Measurements from ENCODE around the gene CCDC38.
A peak's percentile ranks its signal among the peaks of the same experiment; 100 is the strongest.

The CCDC38 gene

GRCh38 chr12:95859947-95860850 is 82.2 kb downstream of the CCDC38 start:
- peaks cover 38% of the 10 kb centered on the region for H3K79me2 ChIP-seq (ENCODE audit: insufficient read depth, low read length)
- H3K27me3 ChIP-seq (ENCODE audit: insufficient read depth, low read length), result no peaks in the 10 kb centered on the region
- H3K4me3 ChIP-seq (ENCODE audit: low read depth, low read length, poor library complexity, severe bottlenecking), result peak overlapping the region; percentile 79
- no peaks in the 10 kb centered on the region for H3K9me3 ChIP-seq (ENCODE audit: low read length)
- H2AFZ ChIP-seq (ENCODE audit: low read length), result no peak overlapping the region
- H3K9me2 ChIP-seq (ENCODE audit: low read depth, low read length), result no peaks in the 10 kb centered on the region
- H3K27ac ChIP-seq (ENCODE audit: low read depth, low read length, poor library complexity, severe bottlenecking), result no peak overlapping the region
- H3K36me3 ChIP-seq (ENCODE audit: insufficient read depth, low read length), result peaks cover 48% of the 10 kb centered on the region
- H4K20me1 ChIP-seq (ENCODE audit: insufficient read depth, low read length), result no peaks in the 10 kb centered on the region
- H3K4me1 ChIP-seq (ENCODE audit: insufficient read depth, low read length, severe bottlenecking), result peaks cover 23% of the 10 kb centered on the region
- no peaks in the 10 kb centered on the region for H3F3A ChIP-seq (ENCODE audit: insufficient read depth, low read length)
- H3K9ac ChIP-seq (ENCODE audit: low read length), result peak overlapping the region; percentile 76
- peak overlapping the region; percentile 77 for H3K4me2 ChIP-seq (ENCODE audit: low read length)
- TF ChIP-seq CTCF (IDR thresholded peaks at IDR 0.05; ENCODE audit: low read length), result no peak
- no peak for TF ChIP-seq EZH2 (IDR thresholded peaks at IDR 0.05; ENCODE audit: borderline replicate concordance, low read length)

GRCh38 chr12:95859344-95859816 is 83.0 kb downstream of the CCDC38 start:
- peak overlapping the region; percentile 77 for H3K4me2 ChIP-seq (ENCODE audit: low read length)
- no peak for TF ChIP-seq EZH2 (IDR thresholded peaks at IDR 0.05; ENCODE audit: borderline replicate concordance, low read length)
- TF ChIP-seq CTCF (IDR thresholded peaks at IDR 0.05; ENCODE audit: low read length), result no peak
- no peaks in the 10 kb centered on the region for H3K9me2 ChIP-seq (ENCODE audit: low read depth, low read length)
- H2AFZ ChIP-seq (ENCODE audit: low read length), result no peak overlapping the region
- peak overlapping the region; percentile 76 for H3K9ac ChIP-seq (ENCODE audit: low read length)
- H3K9me3 ChIP-seq (ENCODE audit: low read length), result no peaks in the 10 kb centered on the region
- peak overlapping the region; percentile 79 for H3K4me3 ChIP-seq (ENCODE audit: low read depth, low read length, poor library complexity, severe bottlenecking)
- peaks cover 23% of the 10 kb centered on the region for H3K4me1 ChIP-seq (ENCODE audit: insufficient read depth, low read length, severe bottlenecking)
- H4K20me1 ChIP-seq (ENCODE audit: insufficient read depth, low read length), result no peaks in the 10 kb centered on the region
- H3K27ac ChIP-seq (ENCODE audit: low read depth, low read length, poor library complexity, severe bottlenecking), result peak overlapping the region; percentile 58
- no peaks in the 10 kb centered on the region for H3K27me3 ChIP-seq (ENCODE audit: insufficient read depth, low read length)
- H3F3A ChIP-seq (ENCODE audit: insufficient read depth, low read length), result no peaks in the 10 kb centered on the region
- H3K79me2 ChIP-seq (ENCODE audit: insufficient read depth, low read length), result peaks cover 38% of the 10 kb centered on the region
- peaks cover 39% of the 10 kb centered on the region for H3K36me3 ChIP-seq (ENCODE audit: insufficient read depth, low read length)

- no peaks in the 10 kb centered on the region for H4K20me1 ChIP-seq (ENCODE audit: insufficient read depth, low read length)
- peak within 1 kb of the TSS; percentile 58 for H3K27ac ChIP-seq (ENCODE audit: low read depth, low read length, poor library complexity, severe bottlenecking)
- peak within 1 kb of the TSS; percentile 79 for H3K4me3 ChIP-seq (ENCODE audit: low read depth, low read length, poor library complexity, severe bottlenecking)
- peaks cover 38% of the 10 kb centered on the region for H3K79me2 ChIP-seq (ENCODE audit: insufficient read depth, low read length)
- H3K9me2 ChIP-seq (ENCODE audit: low read depth, low read length), result no peaks in the 10 kb centered on the region
- H3K4me1 ChIP-seq (ENCODE audit: insufficient read depth, low read length, severe bottlenecking), result peaks cover 23% of the 10 kb centered on the region
- no peaks in the 10 kb centered on the region for H3F3A ChIP-seq (ENCODE audit: insufficient read depth, low read length)
- no peaks in the 10 kb centered on the region for H3K9me3 ChIP-seq (ENCODE audit: low read length)
- peak within 1 kb of the TSS; percentile 35; the same call in 1 of the 2 replicates for H2AFZ ChIP-seq (ENCODE audit: low read length)
- H3K27me3 ChIP-seq (ENCODE audit: insufficient read depth, low read length), result no peaks in the 10 kb centered on the region
- TF ChIP-seq EZH2 (IDR thresholded peaks at IDR 0.05; ENCODE audit: borderline replicate concordance, low read length) (no peak), CTCF (IDR thresholded peaks at IDR 0.05; ENCODE audit: low read length) (no peak)
- H3K4me2 ChIP-seq (ENCODE audit: low read length), result peak within 1 kb of the TSS; percentile 77
- peaks cover 33% of the 10 kb centered on the region for H3K36me3 ChIP-seq (ENCODE audit: insufficient read depth, low read length)
- H3K9ac ChIP-seq (ENCODE audit: low read length), result peak within 1 kb of the TSS; percentile 76
These were observed 83.7 kb downstream of the CCDC38 start, which contains the start of gene SNRPF for GRCh38 chr12:95858451-95859343. SNRPF (plus strand) TSS chr12:95858952; CDS start chr12:95859074, 122 bp downstream.
